ENCODE measurements around the gene TTC19.

DNA sequence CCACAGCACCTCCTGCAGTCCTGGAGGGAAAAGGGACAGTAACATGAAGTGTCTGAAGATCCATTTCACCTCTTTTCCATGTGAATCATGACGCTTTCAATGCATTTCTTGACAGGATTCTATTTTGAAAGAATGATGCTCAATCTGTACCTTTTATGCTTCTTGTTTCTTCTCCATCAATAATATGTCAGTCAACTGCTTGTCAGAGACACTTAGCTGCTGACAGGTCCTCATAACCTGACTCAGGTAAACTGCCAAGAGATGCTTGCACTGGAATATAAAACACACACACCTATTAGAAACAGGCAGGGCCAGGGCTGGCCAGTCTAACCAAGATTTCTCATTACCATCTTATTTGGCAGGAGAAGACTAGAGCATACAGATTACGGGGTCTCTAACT is 21.7 kb upstream of the TTC19 start:
- TF ChIP-seq POLR2A (IDR thresholded peaks at IDR 0.05), result no peak
- TF ChIP-seq, protein P1, sequence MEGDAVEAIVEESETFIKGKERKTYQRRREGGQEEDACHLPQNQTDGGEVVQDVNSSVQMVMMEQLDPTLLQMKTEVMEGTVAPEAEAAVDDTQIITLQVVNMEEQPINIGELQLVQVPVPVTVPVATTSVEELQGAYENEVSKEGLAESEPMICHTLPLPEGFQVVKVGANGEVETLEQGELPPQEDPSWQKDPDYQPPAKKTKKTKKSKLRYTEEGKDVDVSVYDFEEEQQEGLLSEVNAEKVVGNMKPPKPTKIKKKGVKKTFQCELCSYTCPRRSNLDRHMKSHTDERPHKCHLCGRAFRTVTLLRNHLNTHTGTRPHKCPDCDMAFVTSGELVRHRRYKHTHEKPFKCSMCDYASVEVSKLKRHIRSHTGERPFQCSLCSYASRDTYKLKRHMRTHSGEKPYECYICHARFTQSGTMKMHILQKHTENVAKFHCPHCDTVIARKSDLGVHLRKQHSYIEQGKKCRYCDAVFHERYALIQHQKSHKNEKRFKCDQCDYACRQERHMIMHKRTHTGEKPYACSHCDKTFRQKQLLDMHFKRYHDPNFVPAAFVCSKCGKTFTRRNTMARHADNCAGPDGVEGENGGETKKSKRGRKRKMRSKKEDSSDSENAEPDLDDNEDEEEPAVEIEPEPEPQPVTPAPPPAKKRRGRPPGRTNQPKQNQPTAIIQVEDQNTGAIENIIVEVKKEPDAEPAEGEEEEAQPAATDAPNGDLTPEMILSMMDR (IDR thresholded peaks at IDR 0.05), result no peak

Data from Peyer's patch (tissue), 4 donors.